Activated CD4-positive, alpha-beta memory T cell treated with anti-CD3 and anti-CD28 coated beads for 36 hours (primary cell): ENCODE data around the gene PGLYRP1. TPM values are rescaled to one million over a fixed set of nuclear protein-coding genes. Genes with fewer than 3 reads are reported as not detected.

ENCODE experiments used
- CTCF ChIA-PET: fragments of 350-600 bp; sonication (Branson Sonifier 250); formaldehyde crosslinking; loops from one replicate; lab custom pipeline; 2021; ENCODE audit warnings: antibody characterized with exemption, inconsistent platforms; lab: Charles Lee
- POLR2A ChIA-PET: fragments of 350-600 bp; sonication (Branson Sonifier 250); formaldehyde crosslinking; loops from one replicate; lab custom pipeline; 2021; ENCODE audit warnings: antibody characterized with exemption; lab: Charles Lee
- DNase-seq: peaks from one replicate; pipeline ENCODE4 v3.0.0-alpha.2; 2020
- H3K27ac Mint-ChIP-seq: one replicate; pipeline ENCODE4 v1.8.0; 2021; ENCODE audit warnings: mixed read lengths
- H3K27me3 Mint-ChIP-seq: one replicate; pipeline ENCODE4 v1.8.0; 2021; ENCODE audit warnings: mixed read lengths
- H3K36me3 Mint-ChIP-seq: one replicate; pipeline ENCODE4 v1.8.0; 2021; ENCODE audit warnings: mixed read lengths
- H3K4me1 Mint-ChIP-seq: one replicate; pipeline ENCODE4 v1.8.0; 2021; ENCODE audit warnings: low read depth, mixed read lengths
- H3K4me3 Mint-ChIP-seq: one replicate; pipeline ENCODE4 v1.8.0; 2021; ENCODE audit warnings: mild to moderate bottlenecking, mixed read lengths
- H3K9me3 Mint-ChIP-seq: one replicate; pipeline ENCODE4 v1.8.0; 2021; ENCODE audit warnings: mixed read lengths
- intact Hi-C: fragments of 100-400 bp; cut with micrococcal nuclease; formaldehyde crosslinking; loops from one replicate; pipeline ENCODE4 v1.15.1; 2023
- microRNA-seq: library from miRNA; unstranded; fragments of <30 nt; microRNA quantifications from one replicate; pipeline ENCODE4 v1.2.0, GENCODE V29; 2022; ENCODE audit warnings: borderline number of aligned reads, borderline microRNAs expressed, borderline replicate concordance
- total RNA-seq, 2 experiments: library from RNA; stranded (reverse); gene quantifications; one replicate each; pipeline ENCODE4 v1.2.3, GENCODE V29; 2021

The PGLYRP1 gene
- total RNA-seq, 2 experiments from 2014 or later, result not detected

- Mint-ChIP-seq H3K4me1 (peaks cover 12% of the 10 kb centered on the region), H3K4me3 (no peak overlapping the region), H3K27ac (no peak overlapping the region), H3K36me3 (no peaks in the 10 kb centered on the region), H3K27me3 (peaks cover 59% of the 10 kb centered on the region), H3K9me3 (no peaks in the 10 kb centered on the region)
- intact Hi-C loops, result no loop called here
- no peak for DNase-seq
- ChIA-PET POLR2A (no interaction called here), CTCF (no interaction called here)
These were observed 49.8 kb downstream of the PGLYRP1 start for GRCh38 chr19:45972947-45973540.

GRCh38 chr19:45972081-45972946 lies 50.5 kb downstream of the PGLYRP1 start:
- ChIA-PET POLR2A (no interaction called here), CTCF (no interaction called here)
- intact Hi-C loops, result no loop called here
- DNase-seq, result peak; percentile 53
- Mint-ChIP-seq H3K36me3 (no peaks in the 10 kb centered on the region), H3K27me3 (peaks cover 61% of the 10 kb centered on the region), H3K27ac (no peak overlapping the region), H3K9me3 (no peaks in the 10 kb centered on the region), H3K4me1 (peaks cover 12% of the 10 kb centered on the region), H3K4me3 (no peak overlapping the region)

- Mint-ChIP-seq H3K27me3 (peaks cover 64% of the 10 kb centered on the region), H3K36me3 (no peaks in the 10 kb centered on the region), H3K27ac (no peak overlapping the region), H3K4me1 (peaks cover 12% of the 10 kb centered on the region), H3K9me3 (no peaks in the 10 kb centered on the region), H3K4me3 (no peak overlapping the region)
- DNase-seq, result no peak
- POLR2A ChIA-PET, result no interaction called here
- intact Hi-C loops, result no loop called here
- CTCF ChIA-PET, result no interaction called here
These were observed 51.5 kb downstream of the PGLYRP1 start for GRCh38 chr19:45971260-45971902.

GRCh38 chr19:45969676-45970075 lies 53.2 kb downstream of the PGLYRP1 start:
- Mint-ChIP-seq H3K36me3 (no peaks in the 10 kb centered on the region), H3K9me3 (no peaks in the 10 kb centered on the region), H3K27me3 (peaks cover 47% of the 10 kb centered on the region), H3K4me3 (no peak overlapping the region), H3K4me1 (peaks cover 12% of the 10 kb centered on the region), H3K27ac (no peak overlapping the region)
- no peak for DNase-seq
- ChIA-PET CTCF (no interaction called here), POLR2A (no interaction called here)
- intact Hi-C loops, result no loop called here

Small RNA genes lying within 50 kb of the gene (microRNA-seq; reads per million reads assigned to microRNA genes)
- 192 reads per million, percentile 74 among the genes with 10 or more reads in this experiment for gene MIR769

Other genes starting within 250 kb of the PGLYRP1 start
- gene DMPK, start 240.6 kb downstream of the PGLYRP1 start, total RNA-seq, result 10 to 100 TPM; 10.7 to 11.0 TPM
- gene DMWD, start 230.2 kb downstream of the PGLYRP1 start, total RNA-seq, result 10 to 100 TPM; 43.1 to 45.8 TPM
- gene RSPH6A, start 207.7 kb downstream of the PGLYRP1 start, total RNA-seq, result under 1 TPM; 0.12 to 0.19 TPM
- gene SYMPK, start 159.9 kb downstream of the PGLYRP1 start, total RNA-seq, result 10 to 100 TPM; 87.8 to 91.6 TPM
- under 1 TPM; 0.29 to 0.48 TPM for gene FOXA3, start 158.7 kb downstream of the PGLYRP1 start, total RNA-seq
- 10 to 100 TPM; 14.2 to 14.7 TPM for gene IRF2BP1, start 136.9 kb downstream of the PGLYRP1 start, total RNA-seq
- gene MYPOP, start 120.4 kb downstream of the PGLYRP1 start, total RNA-seq, result 1 to 10 TPM; 6.8 to 6.9 TPM
- gene NANOS2, start 108.3 kb downstream of the PGLYRP1 start, total RNA-seq, result not detected
- not detected for gene NOVA2, start 49.2 kb downstream of the PGLYRP1 start, total RNA-seq
- 10 to 100 TPM; 28.4 to 30.5 TPM for gene CCDC61, start 27.6 kb downstream of the PGLYRP1 start, total RNA-seq
- not detected for gene IGFL4, start 17.9 kb upstream of the PGLYRP1 start, total RNA-seq
- not detected for gene IGFL3, start 101.6 kb upstream of the PGLYRP1 start, total RNA-seq
- gene IGFL2, start 125.2 kb upstream of the PGLYRP1 start, total RNA-seq, result not detected
- gene IGFL1, start 206.7 kb upstream of the PGLYRP1 start, total RNA-seq, result not detected